OCI-LY3 (cell line): Measurements from ENCODE around the gene PSMD12.

Experiments used
- EZH2phosphoT487 ChIP-seq: fragments of 200-600 bp; shearing (Covaris generic); IDR thresholded peaks from 2 replicates; pipeline ENCODE4 v1.6.1; 2018; ENCODE audit warnings: antibody characterized with exemption, mixed run types, low read depth
- TF ChIP-seq, protein P1 (sequence below): fragments of 200-600, 300-600 bp; sonication (generic); IDR thresholded peaks from 2 replicates; pipeline ENCODE4 v1.5.1; 2014; ENCODE audit warnings: antibody characterized with exemption, low read length, low read depth

GRCh38 chr17:67393809-67394397, 27.5 kb upstream of the PSMD12 start:
- no peak for TF ChIP-seq EZH2phosphoT487
- TF ChIP-seq, protein P1, sequence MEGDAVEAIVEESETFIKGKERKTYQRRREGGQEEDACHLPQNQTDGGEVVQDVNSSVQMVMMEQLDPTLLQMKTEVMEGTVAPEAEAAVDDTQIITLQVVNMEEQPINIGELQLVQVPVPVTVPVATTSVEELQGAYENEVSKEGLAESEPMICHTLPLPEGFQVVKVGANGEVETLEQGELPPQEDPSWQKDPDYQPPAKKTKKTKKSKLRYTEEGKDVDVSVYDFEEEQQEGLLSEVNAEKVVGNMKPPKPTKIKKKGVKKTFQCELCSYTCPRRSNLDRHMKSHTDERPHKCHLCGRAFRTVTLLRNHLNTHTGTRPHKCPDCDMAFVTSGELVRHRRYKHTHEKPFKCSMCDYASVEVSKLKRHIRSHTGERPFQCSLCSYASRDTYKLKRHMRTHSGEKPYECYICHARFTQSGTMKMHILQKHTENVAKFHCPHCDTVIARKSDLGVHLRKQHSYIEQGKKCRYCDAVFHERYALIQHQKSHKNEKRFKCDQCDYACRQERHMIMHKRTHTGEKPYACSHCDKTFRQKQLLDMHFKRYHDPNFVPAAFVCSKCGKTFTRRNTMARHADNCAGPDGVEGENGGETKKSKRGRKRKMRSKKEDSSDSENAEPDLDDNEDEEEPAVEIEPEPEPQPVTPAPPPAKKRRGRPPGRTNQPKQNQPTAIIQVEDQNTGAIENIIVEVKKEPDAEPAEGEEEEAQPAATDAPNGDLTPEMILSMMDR = no peak
